NCI-H82 (cell line): ENCODE results near the gene GALNT18.
A peak's percentile ranks its signal among the peaks of the same experiment; 100 is the strongest.
"Not testable (repeated sequence)": the region's sequence is repeated elsewhere in the genome, so short reads cannot be mapped to it uniquely, and the experiment has no call there.

Experiments
- DNase-seq: peaks from one replicate; lab custom pipeline; 2025; lab: John Stamatoyannopoulos, UW

Gene GALNT18

GRCh38 chr11:11382858-11383532, 238.8 kb downstream of the GALNT18 start:
- peak; percentile 86 for DNase-seq

- no peak for DNase-seq
Measured at GRCh38 chr11:11381471-11382105, 240.2 kb downstream of the GALNT18 start.

GRCh38 chr11:11380883-11381282, 240.9 kb downstream of the GALNT18 start:
- DNase-seq = no peak

- no peak for DNase-seq
Measured at GRCh38 chr11:11380340-11380739, 241.5 kb downstream of the GALNT18 start.

DNA sequence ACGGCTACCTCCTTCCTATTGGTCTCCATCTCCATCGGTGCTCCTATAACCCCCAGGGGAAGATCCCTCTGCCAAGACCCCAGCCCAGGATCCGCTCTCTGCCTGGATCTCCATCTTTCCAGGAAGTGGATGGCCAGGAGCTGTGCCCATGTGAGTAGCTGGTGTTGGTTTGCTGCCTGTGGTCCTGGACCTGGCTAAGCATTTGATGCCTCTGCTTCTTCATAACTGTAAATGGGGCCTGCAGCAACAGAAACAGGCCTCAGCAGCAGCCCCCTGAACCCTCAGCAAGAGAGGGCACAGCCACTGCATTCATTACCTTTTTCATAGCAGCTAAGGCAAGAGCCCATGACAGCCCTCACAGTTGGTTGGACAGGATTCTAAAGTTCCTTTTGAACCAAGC, 242.1 kb downstream of the GALNT18 start:
- DNase-seq = no peak

DNA sequence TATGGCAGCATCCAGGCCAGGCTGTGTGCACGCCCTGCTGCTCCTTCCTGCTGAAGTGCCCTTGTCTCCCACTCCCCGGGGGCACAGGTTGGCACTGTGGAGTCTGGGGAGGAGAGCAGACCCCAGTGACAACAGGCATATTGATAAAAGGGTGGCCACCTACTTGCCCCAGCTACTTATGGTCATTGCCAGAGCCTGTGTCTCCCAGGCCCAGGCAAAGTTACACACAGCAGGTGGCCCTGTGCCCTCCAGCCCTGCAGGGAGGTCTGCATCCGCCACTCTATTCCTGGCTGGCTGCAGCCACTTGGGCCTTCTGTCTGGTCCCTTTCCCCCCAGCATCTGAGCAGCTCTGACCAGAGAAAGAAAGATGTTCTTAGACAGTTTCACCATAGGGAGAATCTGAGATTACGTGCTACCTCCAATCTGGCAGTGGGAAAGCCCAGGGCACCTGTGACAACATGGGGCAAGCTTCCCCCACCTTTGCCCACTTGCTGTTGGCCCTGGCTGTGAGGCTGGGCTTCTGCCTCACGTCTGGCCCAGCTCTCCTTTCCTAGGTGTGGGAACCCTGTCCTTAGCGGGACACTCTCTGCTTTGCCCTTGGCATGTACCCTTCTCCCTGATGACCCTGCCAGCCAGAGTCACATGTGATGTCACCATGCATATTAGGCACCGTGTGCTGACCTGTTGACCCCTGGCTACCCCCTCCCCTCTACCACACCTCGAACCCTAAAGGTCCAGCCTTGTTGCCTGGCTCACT, 243.4 kb downstream of the GALNT18 start:
- DNase-seq = no peak

GRCh38 chr11:11374358-11375148, 247.3 kb downstream of the GALNT18 start:
- no peak for DNase-seq

GRCh38 chr11:11373934-11374333, 247.9 kb downstream of the GALNT18 start:
- DNase-seq = no peak

DNA sequence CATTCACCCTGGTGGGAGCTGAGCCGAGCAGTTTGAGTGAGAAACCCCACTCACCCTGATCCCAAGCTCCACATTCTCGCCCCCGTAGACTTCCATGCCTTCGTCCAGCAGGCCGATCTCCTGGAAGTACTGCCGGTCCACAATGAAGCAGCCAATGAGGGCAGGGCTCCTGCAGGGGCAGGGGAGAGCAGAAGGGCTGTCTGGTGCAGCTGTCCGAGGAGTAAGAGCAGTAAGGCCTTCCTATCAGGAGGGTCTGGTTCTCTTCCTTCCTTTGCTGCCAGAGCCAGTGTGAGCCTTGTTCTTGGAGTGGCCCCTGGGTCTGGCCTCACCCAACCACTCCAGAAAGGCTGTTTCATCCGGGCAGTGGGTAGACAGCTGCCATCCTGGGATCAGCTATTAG, 249.3 kb downstream of the GALNT18 start:
- DNase-seq = no peak

DNA sequence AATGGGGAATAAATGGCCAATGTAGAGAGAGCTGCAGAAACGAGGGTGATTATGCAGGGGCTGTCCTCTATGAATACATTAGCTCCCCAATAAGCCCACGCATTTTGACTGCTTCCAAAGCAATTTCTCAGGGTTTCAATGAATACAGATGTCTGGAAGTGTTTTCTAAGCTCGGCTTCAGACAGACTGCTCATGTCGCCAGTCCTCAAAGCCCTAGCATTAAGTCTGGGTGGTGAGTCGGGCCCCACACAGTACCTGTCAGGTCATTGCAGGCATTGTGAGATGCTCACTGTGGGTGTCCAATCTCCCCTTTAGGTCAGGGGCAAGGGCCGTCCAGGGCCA, 250.9 kb downstream of the GALNT18 start:
- DNase-seq = no peak

DNA sequence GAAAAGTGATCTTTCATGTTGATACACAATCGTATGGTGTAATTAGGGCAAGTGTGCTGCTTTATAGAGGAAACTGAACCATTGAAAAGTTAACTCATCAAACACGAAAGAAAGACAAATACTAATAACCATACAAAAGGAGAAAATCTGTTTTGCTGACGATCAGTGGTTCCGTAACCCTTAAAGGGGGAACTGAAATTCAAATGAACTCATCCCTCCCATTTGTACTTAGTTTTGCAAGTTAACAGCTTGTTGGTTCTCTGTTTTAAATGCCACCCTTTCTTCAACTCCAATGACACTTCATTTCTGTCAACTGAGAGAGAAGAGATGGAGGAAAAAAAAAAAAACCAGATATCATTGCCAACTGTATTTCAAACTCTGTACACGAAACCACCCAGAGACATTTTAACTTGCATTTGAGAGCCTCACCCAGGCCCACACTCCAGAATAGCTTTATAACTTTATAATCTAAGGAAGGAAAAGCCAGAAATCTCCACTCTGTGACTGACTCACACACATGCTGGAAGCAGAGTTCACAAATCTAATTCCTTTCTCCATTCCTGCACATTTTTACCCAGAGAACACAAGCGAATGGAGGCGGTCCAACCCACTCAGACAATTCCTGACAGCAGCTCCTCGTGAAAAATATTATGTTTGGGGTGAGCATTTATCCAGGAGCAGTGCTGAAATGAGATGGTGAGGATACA, 251.4 kb downstream of the GALNT18 start:
- DNase-seq = no peak

DNA sequence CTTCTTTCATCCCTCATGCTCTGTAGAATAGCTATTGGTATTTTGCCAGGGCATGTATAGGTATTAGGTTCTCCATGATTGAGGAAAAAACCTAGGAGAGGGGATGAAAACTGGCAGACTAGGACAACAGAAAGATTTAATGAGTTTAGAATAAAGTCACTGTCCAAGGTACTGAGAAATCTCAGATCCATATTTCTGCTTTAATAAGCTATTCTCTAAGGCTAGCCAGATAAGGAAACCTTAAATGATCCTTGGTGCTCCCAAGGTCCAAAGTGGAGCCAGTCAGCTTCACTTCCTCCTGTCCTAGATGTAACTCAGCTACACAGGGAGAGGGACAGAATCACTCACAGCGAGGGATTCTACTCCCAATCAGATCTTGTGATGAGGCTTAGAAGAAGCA, 255.0 kb downstream of the GALNT18 start:
- DNase-seq = no peak

DNA sequence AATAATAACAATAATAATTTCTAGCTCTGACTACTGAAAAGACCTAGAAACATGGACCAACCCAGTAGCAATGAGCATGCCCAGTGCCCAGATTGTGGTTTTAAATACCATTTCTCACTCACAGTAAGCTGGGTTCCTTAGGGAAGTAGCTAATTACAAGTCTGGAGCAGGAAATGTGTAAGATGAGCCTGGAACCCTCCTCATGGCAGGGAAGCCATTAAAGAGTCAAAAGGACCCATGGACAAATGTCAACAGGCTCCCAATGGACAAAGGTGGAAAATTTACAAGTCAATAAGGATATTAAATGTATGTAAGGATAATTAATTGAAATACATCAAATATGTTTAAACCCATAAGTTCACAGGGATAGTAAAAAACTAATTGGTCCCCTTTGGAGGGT, 258.1 kb downstream of the GALNT18 start:
- DNase-seq = no peak

DNA sequence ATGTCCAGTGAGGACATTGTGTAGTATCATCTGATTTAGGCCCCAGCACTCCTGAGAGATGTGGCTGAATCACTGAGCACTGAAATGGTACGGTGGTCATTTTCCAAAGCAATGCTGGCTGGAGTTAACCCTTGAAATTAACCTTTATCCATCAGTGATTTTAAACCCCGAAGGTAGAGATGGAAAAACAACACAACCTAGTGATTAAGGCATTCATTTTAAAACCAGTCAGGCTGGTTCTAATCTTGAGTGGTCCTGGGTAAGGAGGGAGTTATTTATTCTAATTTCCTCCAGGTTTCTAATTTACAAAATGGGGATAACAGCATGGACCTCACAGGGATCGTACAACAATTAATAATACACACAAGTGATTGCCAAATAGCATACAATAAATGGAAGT, 262.2 kb downstream of the GALNT18 start:
- DNase-seq = no peak

- DNase-seq = no peak
Measured at GRCh38 chr11:11356842-11357241, 265.0 kb downstream of the GALNT18 start.

DNA sequence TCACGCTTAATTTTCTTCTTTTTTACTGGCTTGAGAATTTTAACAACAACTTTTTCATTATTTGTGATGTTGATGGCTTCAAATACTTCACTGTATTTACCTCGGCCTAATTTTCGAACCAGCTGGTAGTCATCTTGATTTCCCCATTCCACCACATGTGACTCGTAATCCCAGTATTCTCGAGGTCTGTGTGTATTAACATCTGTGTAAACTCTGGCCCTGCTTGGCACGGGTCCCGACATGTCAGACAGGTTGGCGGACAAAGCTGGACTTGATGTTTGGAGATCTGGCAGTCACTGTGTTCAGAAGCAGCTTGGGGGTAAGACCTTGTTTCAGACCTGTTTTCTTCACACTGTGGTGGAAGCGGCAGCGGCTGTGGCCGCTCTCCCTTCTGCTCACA, 268.9 kb downstream of the GALNT18 start, which contains the start of gene CSNK2A3:
TSS of gene CSNK2A3 (minus strand) at position 373 of the 400 bp plus-strand sequence. CDS start at position 242, 131 bp downstream.
- DNase-seq = not testable (repeated sequence)

DNA sequence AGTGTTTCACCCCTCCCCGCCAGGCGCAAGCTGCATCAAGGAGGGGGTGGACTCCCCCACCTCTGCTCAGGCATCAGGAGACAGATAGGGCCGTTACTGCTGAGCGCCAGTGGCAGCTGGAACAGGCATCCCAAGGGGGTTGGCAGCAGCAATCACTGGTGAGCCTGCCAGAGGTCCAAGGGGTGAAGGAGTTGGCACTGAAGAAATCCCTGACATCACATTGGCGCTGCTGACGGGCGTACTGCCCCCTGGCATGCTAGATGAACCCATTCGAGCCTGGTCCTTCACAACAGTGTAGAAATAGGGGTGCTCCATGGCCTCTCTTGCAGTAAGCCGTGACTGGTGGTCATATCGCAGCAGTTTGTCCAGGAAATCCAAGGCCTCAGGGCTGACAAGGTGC, 270.0 kb downstream of the GALNT18 start:
- not testable (repeated sequence) for DNase-seq

GRCh38 chr11:11351042-11351586, 270.7 kb downstream of the GALNT18 start:
- DNase-seq = no peak

- DNase-seq = no peak
Measured at GRCh38 chr11:11349870-11350337, 271.9 kb downstream of the GALNT18 start.

- no peak for DNase-seq
Measured at GRCh38 chr11:11349106-11349825, 272.5 kb downstream of the GALNT18 start.

DNA sequence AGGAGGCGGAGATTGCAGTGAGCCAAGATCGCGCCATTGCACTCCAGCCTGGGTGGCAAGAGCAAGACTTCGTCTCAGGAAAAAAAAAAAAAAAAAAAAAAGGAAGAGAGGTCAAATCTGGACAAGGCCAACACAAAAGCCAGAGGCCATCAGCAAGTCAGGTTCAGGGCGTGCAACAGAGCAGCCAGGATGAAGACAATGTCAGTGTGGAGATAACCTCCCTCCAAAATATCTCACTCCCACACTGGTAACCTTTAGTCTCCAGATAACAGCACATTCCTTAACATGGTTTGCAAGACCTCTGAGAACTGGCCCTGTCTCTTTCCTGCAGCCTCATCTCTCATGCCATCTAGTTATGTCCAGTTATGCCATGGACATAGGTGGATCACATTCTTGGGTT, 273.5 kb downstream of the GALNT18 start:
- no peak for DNase-seq
